Kidney (tissue), 14 donors: ENCODE measurements around the gene KRTAP5-1. TPM values are rescaled to one million over a fixed set of nuclear protein-coding genes. Genes with fewer than 3 reads are reported as not detected.
"Not testable (repeated sequence)": the region's sequence is repeated elsewhere in the genome, so short reads cannot be mapped to it uniquely, and the experiment has no call there.

Experiments
- DNase-seq, 5 donors: peaks; one replicate each; pipeline ENCODE4 v3.0.0-alpha.2; 2013 to 2020
- FAIRE-seq: peaks from 2 replicates; lab custom pipeline; 2012; peaks lifted over from hg19 to GRCh38; lab: Jason Lieb, UNC
- H3K27ac ChIP-seq, 2 donors: one replicate each; pipeline ENCODE4 v1.7.0; 2013; ENCODE audit warnings: low read depth in 2 of 2, low read length in 2 of 2, inconsistent platforms in 1 of 2
- H3K27me3 ChIP-seq: one replicate; pipeline ENCODE4 v1.7.1; 2013; ENCODE audit warnings: low read length, inconsistent platforms; ENCODE audit not compliant: control insufficient read depth, insufficient read depth
- H3K36me3 ChIP-seq, 3 donors: one replicate each; pipeline versions ENCODE4 v1.7.0 to v1.7.1; 2013; ENCODE audit warnings: low read length in 3 of 3, control low read depth in 1 of 3, inconsistent platforms in 1 of 3; ENCODE audit not compliant: insufficient read depth in 3 of 3, control insufficient read depth in 2 of 3
- H3K4me1 ChIP-seq, 3 donors: one replicate each; pipeline versions ENCODE4 v1.7.0 to v1.7.1; 2013; ENCODE audit warnings: low read length in 3 of 3, inconsistent platforms in 1 of 3, low read depth in 1 of 3; ENCODE audit not compliant: control insufficient read depth in 2 of 3, insufficient read depth in 2 of 3
- H3K4me3 ChIP-seq, 3 donors: one replicate each; pipeline versions ENCODE4 v1.7.0 to v1.8.1; 2013; ENCODE audit warnings: low read length in 3 of 3, control low read depth in 1 of 3, inconsistent platforms in 1 of 3
- H3K9ac ChIP-seq, 3 donors: one replicate each; pipeline versions ENCODE4 v1.7.0 to v1.7.1; 2013; ENCODE audit warnings: low read length in 3 of 3, control low read depth in 1 of 3, inconsistent platforms in 1 of 3
- H3K9me3 ChIP-seq, 3 donors: one replicate each; pipeline versions ENCODE4 v1.7.0 to v1.7.1; 2013; ENCODE audit warnings: low read length in 3 of 3, control low read depth in 1 of 3, inconsistent platforms in 1 of 3; ENCODE audit not compliant: control insufficient read depth in 2 of 3, insufficient read depth in 1 of 3
- CTCF ChIP-seq: IDR thresholded peaks from 3 replicates; pipeline ENCODE4 v1.5.1; 2012; ENCODE audit warnings: mild to moderate bottlenecking, moderate library complexity, borderline replicate concordance; ENCODE audit not compliant: insufficient read depth; ENCODE audit errors: extremely low read depth
- intact Hi-C: fragments of 100-400 bp; cut with DNase I; formaldehyde crosslinking; loops from one replicate; pipeline ENCODE4 v1.11.1; 2022
- polyA plus RNA-seq: library from polyadenylated mRNA; stranded (reverse); fragments of 350-450 nt; fragmentation: Illumina TruSeq; extraction: RNeasy Lipid Tissue Mini Kit (QIAGEN cat#74804); gene quantifications from one replicate; pipeline ENCODE4 v1.2.3, GENCODE V29; 2014; ENCODE audit warnings: low read depth, low replicate concordance; ENCODE audit not compliant: insufficient read depth
- total RNA-seq: library from RNA; stranded (reverse); fragmentation: NEBNext Ultra II Directional; extraction: Animal tissue kit (Norgen Biotek cat#: 25700); gene quantifications from one replicate; pipeline ENCODE4 v1.2.1, GENCODE V29; 2021
- donor health status: control.
- donor health status: control.
- donor health status: control.
- donor health status: control.
- donor health status: control.
- donor health status: DM: yes; HTN: yes; CAD: no.
- donor health status: Normal renal cell carcinoma (clear cell type).

Gene KRTAP5-1
- total and polyA plus RNA-seq, 2 donors from 2014 or later = not detected

- intact Hi-C loops = no loop called here
- Histone ChIP-seq H3K27me3 (no peaks in the 10 kb centered on the region), H3K27ac (no peak overlapping the region), H3K9ac (no peak overlapping the region), H3K9me3 (peaks cover 0 to 4% (median 0%) of the 10 kb centered on the region in 3 donors), H3K36me3 (no peaks in the 10 kb centered on the region), H3K4me1 (no peaks in the 10 kb centered on the region), H3K4me3 (no peak overlapping the region)
- FAIRE-seq (no peak), DNase-seq (no peak)
- no peak for TF ChIP-seq CTCF
Observed at GRCh38 chr11:1581976-1582375, 3.1 kb downstream of the KRTAP5-1 start.

- no peak for TF ChIP-seq CTCF
- no peaks in the 10 kb centered on the region for H3K27me3 ChIP-seq
- no peak for FAIRE-seq
Observed at GRCh38 chr11:1576825-1577224, 8.3 kb downstream of the KRTAP5-1 start.

GRCh38 chr11:1575756-1576155 is 9.3 kb downstream of the KRTAP5-1 start:
- DNase-seq = peak in 2 of 5 donors; percentile 11 to 35
- H3K27me3 ChIP-seq, H3K27ac ChIP-seq, H3K36me3 ChIP-seq, H3K9ac ChIP-seq, H3K9me3 ChIP-seq, intact Hi-C loops, FAIRE-seq, H3K4me3 ChIP-seq: not testable (repeated sequence)
- peaks cover 0 to 15% (median 0%) of the 10 kb centered on the region in 3 donors for H3K4me1 ChIP-seq

More at GRCh38 chr11:1576825-1577224, 8.3 kb downstream of the KRTAP5-1 start:
- DNase-seq = peak in 1 of 5 donors; percentile 18
- intact Hi-C loops = no loop called here
- H3K4me1 ChIP-seq = peaks cover 0 to 15% (median 0%) of the 10 kb centered on the region in 3 donors
- H3K4me3 ChIP-seq = no peak overlapping the region
- peaks cover 0 to 4% (median 0%) of the 10 kb centered on the region in 3 donors for H3K9me3 ChIP-seq
- no peak overlapping the region for H3K9ac ChIP-seq
- H3K36me3 ChIP-seq = no peaks in the 10 kb centered on the region
- no peak overlapping the region for H3K27ac ChIP-seq

- no peaks in the 10 kb centered on the region for H3K27me3 ChIP-seq
- no peaks in the 10 kb centered on the region for H3K36me3 ChIP-seq
- intact Hi-C loops = no loop called here
- H3K27ac ChIP-seq = no peak overlapping the region
- no peak overlapping the region for H3K9ac ChIP-seq
- H3K4me3 ChIP-seq = no peak overlapping the region
- H3K9me3 ChIP-seq = peaks cover 0 to 4% (median 0%) of the 10 kb centered on the region in 3 donors
- H3K4me1 ChIP-seq = peaks cover 0 to 15% (median 0%) of the 10 kb centered on the region in 3 donors
- no peak for DNase-seq
- no peak for TF ChIP-seq CTCF
- FAIRE-seq = no peak
Observed at GRCh38 chr11:1574933-1575242, 10.2 kb downstream of the KRTAP5-1 start.
